Epithelial cell of esophagus (primary cell): Measurements from ENCODE around the gene FGD4.

Source experiments
- DNase-seq: peaks from one replicate; pipeline ENCODE4 v3.0.0; 2010; ENCODE audit warnings: low read depth
- H3K4me3 ChIP-seq: 2 replicates; pipeline ENCODE4 v1.5.1; 2011; ENCODE audit warnings: mild to moderate bottlenecking, low read length, control low read depth
- CTCF ChIP-seq: IDR thresholded peaks from 2 replicates; pipeline ENCODE4 v1.5.1; 2011; ENCODE audit warnings: low read depth, mild to moderate bottlenecking, low read length, control low read depth, inconsistent platforms; ENCODE audit not compliant: insufficient read depth; ENCODE audit errors: missing control alignments

The FGD4 gene

GRCh38 chr12:32544893-32545292 is 145.5 kb downstream of the FGD4 start:
- DNase-seq, result no peak
- no peak for TF ChIP-seq CTCF
- H3K4me3 ChIP-seq, result no peak overlapping the region

GRCh38 chr12:32545413-32545980 is 146.1 kb downstream of the FGD4 start:
- no peak for DNase-seq
- H3K4me3 ChIP-seq, result no peak overlapping the region
- no peak for TF ChIP-seq CTCF

GRCh38 chr12:32546272-32546671 is 146.9 kb downstream of the FGD4 start:
- no peak for TF ChIP-seq CTCF
- no peak for DNase-seq
- H3K4me3 ChIP-seq, result no peak overlapping the region

GRCh38 chr12:32548691-32549281 is 149.4 kb downstream of the FGD4 start:
- DNase-seq, result no peak
- H3K4me3 ChIP-seq, result no peak overlapping the region
- TF ChIP-seq CTCF, result no peak

GRCh38 chr12:32549675-32550079 is 150.3 kb downstream of the FGD4 start:
- no peak for DNase-seq
- no peak for TF ChIP-seq CTCF
- H3K4me3 ChIP-seq, result no peak overlapping the region

- no peak for DNase-seq
- no peak for TF ChIP-seq CTCF
- no peak overlapping the region for H3K4me3 ChIP-seq
These were observed 151.7 kb downstream of the FGD4 start for GRCh38 chr12:32551058-32551457.

GRCh38 chr12:32558903-32559302 is 159.5 kb downstream of the FGD4 start:
- no peak for TF ChIP-seq CTCF
- no peak for DNase-seq
- H3K4me3 ChIP-seq, result no peak overlapping the region
